ENCODE measurements around the gene LAMTOR3. TPM values are rescaled to one million over a fixed set of nuclear protein-coding genes. Genes with fewer than 3 reads are reported as not detected.

Gene LAMTOR3
- total and polyA plus RNA-seq, 2 experiments from 2014 or later: 40.8 to 64.5 TPM

DNA sequence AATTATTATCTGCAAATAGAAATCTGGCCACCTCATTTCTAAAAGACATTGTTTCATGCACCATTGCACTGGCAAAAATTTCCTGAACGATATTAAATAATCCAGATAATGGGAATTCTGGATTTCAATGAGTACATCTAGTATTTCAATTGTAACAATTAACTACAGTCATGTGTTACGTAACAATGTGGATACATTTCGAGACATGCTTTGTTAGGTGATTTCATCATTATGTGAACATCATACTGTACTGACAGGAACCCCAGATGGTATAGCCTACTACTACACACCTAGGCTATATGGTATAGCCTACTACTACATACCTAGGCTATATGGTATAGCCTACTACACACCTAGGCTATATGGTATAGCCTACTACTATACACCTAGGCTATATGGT, 14.8 kb downstream of the LAMTOR3 start (continued):
- TF ChIP-seq, protein P1, sequence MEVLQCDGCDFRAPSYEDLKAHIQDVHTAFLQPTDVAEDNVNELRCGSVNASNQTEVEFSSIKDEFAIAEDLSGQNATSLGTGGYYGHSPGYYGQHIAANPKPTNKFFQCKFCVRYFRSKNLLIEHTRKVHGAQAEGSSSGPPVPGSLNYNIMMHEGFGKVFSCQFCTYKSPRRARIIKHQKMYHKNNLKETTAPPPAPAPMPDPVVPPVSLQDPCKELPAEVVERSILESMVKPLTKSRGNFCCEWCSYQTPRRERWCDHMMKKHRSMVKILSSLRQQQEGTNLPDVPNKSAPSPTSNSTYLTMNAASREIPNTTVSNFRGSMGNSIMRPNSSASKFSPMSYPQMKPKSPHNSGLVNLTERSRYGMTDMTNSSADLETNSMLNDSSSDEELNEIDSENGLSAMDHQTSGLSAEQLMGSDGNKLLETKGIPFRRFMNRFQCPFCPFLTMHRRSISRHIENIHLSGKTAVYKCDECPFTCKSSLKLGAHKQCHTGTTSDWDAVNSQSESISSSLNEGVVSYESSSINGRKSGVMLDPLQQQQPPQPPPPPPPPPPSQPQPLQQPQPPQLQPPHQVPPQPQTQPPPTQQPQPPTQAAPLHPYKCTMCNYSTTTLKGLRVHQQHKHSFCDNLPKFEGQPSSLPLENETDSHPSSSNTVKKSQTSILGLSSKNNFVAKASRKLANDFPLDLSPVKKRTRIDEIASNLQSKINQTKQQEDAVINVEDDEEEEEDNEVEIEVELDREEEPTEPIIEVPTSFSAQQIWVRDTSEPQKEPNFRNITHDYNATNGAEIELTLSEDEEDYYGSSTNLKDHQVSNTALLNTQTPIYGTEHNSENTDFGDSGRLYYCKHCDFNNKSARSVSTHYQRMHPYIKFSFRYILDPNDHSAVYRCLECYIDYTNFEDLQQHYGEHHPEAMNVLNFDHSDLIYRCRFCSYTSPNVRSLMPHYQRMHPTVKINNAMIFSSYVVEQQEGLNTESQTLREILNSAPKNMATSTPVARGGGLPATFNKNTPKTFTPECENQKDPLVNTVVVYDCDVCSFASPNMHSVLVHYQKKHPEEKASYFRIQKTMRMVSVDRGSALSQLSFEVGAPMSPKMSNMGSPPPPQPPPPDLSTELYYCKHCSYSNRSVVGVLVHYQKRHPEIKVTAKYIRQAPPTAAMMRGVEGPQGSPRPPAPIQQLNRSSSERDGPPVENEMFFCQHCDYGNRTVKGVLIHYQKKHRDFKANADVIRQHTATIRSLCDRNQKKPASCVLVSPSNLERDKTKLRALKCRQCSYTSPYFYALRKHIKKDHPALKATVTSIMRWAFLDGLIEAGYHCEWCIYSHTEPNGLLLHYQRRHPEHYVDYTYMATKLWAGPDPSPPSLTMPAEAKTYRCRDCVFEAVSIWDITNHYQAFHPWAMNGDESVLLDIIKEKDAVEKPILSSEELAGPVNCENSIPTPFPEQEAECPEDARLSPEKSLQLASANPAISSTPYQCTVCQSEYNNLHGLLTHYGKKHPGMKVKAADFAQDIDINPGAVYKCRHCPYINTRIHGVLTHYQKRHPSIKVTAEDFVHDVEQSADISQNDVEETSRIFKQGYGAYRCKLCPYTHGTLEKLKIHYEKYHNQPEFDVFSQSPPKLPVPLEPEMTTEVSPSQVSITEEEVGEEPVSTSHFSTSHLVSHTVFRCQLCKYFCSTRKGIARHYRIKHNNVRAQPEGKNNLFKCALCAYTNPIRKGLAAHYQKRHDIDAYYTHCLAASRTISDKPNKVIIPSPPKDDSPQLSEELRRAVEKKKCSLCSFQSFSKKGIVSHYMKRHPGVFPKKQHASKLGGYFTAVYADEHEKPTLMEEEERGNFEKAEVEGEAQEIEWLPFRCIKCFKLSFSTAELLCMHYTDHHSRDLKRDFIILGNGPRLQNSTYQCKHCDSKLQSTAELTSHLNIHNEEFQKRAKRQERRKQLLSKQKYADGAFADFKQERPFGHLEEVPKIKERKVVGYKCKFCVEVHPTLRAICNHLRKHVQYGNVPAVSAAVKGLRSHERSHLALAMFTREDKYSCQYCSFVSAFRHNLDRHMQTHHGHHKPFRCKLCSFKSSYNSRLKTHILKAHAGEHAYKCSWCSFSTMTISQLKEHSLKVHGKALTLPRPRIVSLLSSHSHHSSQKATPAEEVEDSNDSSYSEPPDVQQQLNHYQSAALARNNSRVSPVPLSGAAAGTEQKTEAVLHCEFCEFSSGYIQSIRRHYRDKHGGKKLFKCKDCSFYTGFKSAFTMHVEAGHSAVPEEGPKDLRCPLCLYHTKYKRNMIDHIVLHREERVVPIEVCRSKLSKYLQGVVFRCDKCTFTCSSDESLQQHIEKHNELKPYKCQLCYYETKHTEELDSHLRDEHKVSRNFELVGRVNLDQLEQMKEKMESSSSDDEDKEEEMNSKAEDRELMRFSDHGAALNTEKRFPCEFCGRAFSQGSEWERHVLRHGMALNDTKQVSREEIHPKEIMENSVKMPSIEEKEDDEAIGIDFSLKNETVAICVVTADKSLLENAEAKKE (CRISPR knock-in tag; IDR thresholded peaks at IDR 0.05): no peak
- TF ChIP-seq EZH2 (IDR thresholded peaks at IDR 0.05; ENCODE audit: low read depth, unreplicated experiment): no peak
- no peak for TF ChIP-seq JUNB (IDR thresholded peaks at IDR 0.05; ENCODE audit: unreplicated experiment)
- TF ChIP-seq REST (IDR thresholded peaks at IDR 0.05; ENCODE audit: unreplicated experiment): no peak
- TF ChIP-seq ZNF331 (CRISPR knock-in tag; IDR thresholded peaks at IDR 0.05; ENCODE audit: low read depth): no peak
- TF ChIP-seq STAT1 (IDR thresholded peaks at IDR 0.05; ENCODE audit: unreplicated experiment): no peak

DNA sequence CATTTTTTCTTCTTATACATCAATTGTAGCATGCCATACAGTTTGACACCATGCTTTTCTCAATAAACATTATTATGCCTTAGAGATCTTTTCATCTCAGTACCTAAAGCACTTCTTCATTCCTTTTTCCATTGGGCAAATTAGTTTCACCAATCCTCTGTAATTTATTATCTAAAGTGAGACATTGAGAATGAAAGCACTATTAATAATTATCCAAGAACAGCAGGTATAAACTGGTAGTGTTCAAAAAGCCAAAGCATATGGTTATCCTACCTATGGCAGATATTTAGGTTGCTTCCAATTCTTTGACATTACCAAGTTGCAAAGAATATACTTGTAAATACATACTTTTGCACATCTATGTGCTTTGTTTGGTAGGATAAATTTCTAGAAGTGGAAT, 15.6 kb downstream of the LAMTOR3 start:
- H3K27me3 ChIP-seq (ENCODE audit: insufficient read depth): no peaks in the 10 kb centered on the region
- no peaks in the 10 kb centered on the region for H3K4me1 ChIP-seq (ENCODE audit: insufficient read depth)
- Mint-ChIP-seq H3K4me1 (no peaks in the 10 kb centered on the region), H3K9me3 (no peaks in the 10 kb centered on the region), H3K4me3 (no peak overlapping the region), H3K27me3 (ENCODE audit: insufficient read depth, low read depth, poor library complexity) (no peaks in the 10 kb centered on the region), H3K36me3 (ENCODE audit: low read depth) (peaks cover 8% of the 10 kb centered on the region; the same call in 2 of the 3 replicates), H3K27ac (no peak overlapping the region)
- H3K4me2 ChIP-seq: no peak overlapping the region
- H3K27ac ChIP-seq (ENCODE audit: low read depth): no peak overlapping the region
- H4K20me1 ChIP-seq (replicated peaks; ENCODE audit: insufficient read depth): no peaks in the 10 kb centered on the region
- no peak for ATAC-seq
- no peaks in the 10 kb centered on the region for H3K9me2 ChIP-seq (ENCODE audit: insufficient read depth)
- H3K4me3 ChIP-seq: no peak overlapping the region
- H3K36me3 ChIP-seq (ENCODE audit: insufficient read depth): no peaks in the 10 kb centered on the region
- H2AFZ ChIP-seq: no peak overlapping the region
- no peaks in the 10 kb centered on the region for H3F3A ChIP-seq (replicated peaks; ENCODE audit: low read depth)
- no peaks in the 10 kb centered on the region for H3K79me2 ChIP-seq (replicated peaks; ENCODE audit: insufficient read depth)
- DNase-seq (ENCODE audit: low spot score): no peak
- TF ChIP-seq POLR2AphosphoS5 (IDR thresholded peaks at IDR 0.05; ENCODE audit: low read depth) (no peak), ETS1 (IDR thresholded peaks at IDR 0.05) (no peak), EZH2 (IDR thresholded peaks at IDR 0.05; ENCODE audit: low read depth, unreplicated experiment) (no peak), REST (IDR thresholded peaks at IDR 0.05; ENCODE audit: unreplicated experiment) (no peak), CREB1 (CRISPR knock-in tag; IDR thresholded peaks at IDR 0.05; ENCODE audit: low read depth) (no peak), EZH2phosphoT487 (IDR thresholded peaks at IDR 0.05; ENCODE audit: unreplicated experiment) (no peak), NANOG (IDR thresholded peaks at IDR 0.05; ENCODE audit: borderline replicate concordance) (no peak)

All from GM23338 (cell line).